A204.1 (cell line): ENCODE measurements around the gene PPP1R14C.
"Not testable (repeated sequence)": the region's sequence is repeated elsewhere in the genome, so short reads cannot be mapped to it uniquely, and the experiment has no call there.

Experiments used
- FAIRE-seq: peaks from 2 replicates; lab custom pipeline; 2012; peaks lifted over from hg19 to GRCh38; lab: Jason Lieb, UNC

Gene PPP1R14C

GRCh38 chr6:150169181-150169580 lies 26.3 kb downstream of the PPP1R14C start:
- no peak for FAIRE-seq

GRCh38 chr6:150169609-150170008 lies 26.8 kb downstream of the PPP1R14C start:
- no peak for FAIRE-seq

- no peak for FAIRE-seq
Measured at GRCh38 chr6:150172929-150173328, 30.1 kb downstream of the PPP1R14C start.

- no peak for FAIRE-seq
Measured at GRCh38 chr6:150175586-150176151, 32.8 kb downstream of the PPP1R14C start.

GRCh38 chr6:150176152-150176551 lies 33.3 kb downstream of the PPP1R14C start:
- FAIRE-seq, result no peak

GRCh38 chr6:150176659-150177058 lies 33.8 kb downstream of the PPP1R14C start:
- no peak for FAIRE-seq

- no peak for FAIRE-seq
Measured at GRCh38 chr6:150177259-150177951, 34.6 kb downstream of the PPP1R14C start.

GRCh38 chr6:150177952-150178520 lies 35.2 kb downstream of the PPP1R14C start:
- no peak for FAIRE-seq

GRCh38 chr6:150179030-150179429 lies 36.2 kb downstream of the PPP1R14C start:
- no peak for FAIRE-seq

- FAIRE-seq, result not testable (repeated sequence)
Measured at GRCh38 chr6:150179907-150180424, 37.1 kb downstream of the PPP1R14C start.

GRCh38 chr6:150180517-150180916 lies 37.7 kb downstream of the PPP1R14C start:
- FAIRE-seq, result no peak

- FAIRE-seq, result no peak
Measured at GRCh38 chr6:150182460-150183078, 39.7 kb downstream of the PPP1R14C start.

- FAIRE-seq, result no peak
Measured at GRCh38 chr6:150183105-150183504, 40.3 kb downstream of the PPP1R14C start.

GRCh38 chr6:150183966-150184365 lies 41.1 kb downstream of the PPP1R14C start:
- no peak for FAIRE-seq

- no peak for FAIRE-seq
Measured at GRCh38 chr6:150184850-150185731, 42.2 kb downstream of the PPP1R14C start.

GRCh38 chr6:150185732-150186117 lies 42.9 kb downstream of the PPP1R14C start:
- FAIRE-seq, result no peak

- FAIRE-seq, result no peak
Measured at GRCh38 chr6:150186129-150186898, 43.5 kb downstream of the PPP1R14C start.

GRCh38 chr6:150187433-150187832 lies 44.6 kb downstream of the PPP1R14C start:
- FAIRE-seq, result not testable (repeated sequence)

- FAIRE-seq, result no peak
Measured at GRCh38 chr6:150189122-150189521, 46.3 kb downstream of the PPP1R14C start.

- no peak for FAIRE-seq
Measured at GRCh38 chr6:150191809-150192208, 49.0 kb downstream of the PPP1R14C start.

- no peak for FAIRE-seq
Measured at GRCh38 chr6:150194195-150194594, 51.4 kb downstream of the PPP1R14C start.
